Right ventricle myocardium superior (tissue), 1 donor: ENCODE results near the gene DLGAP3. TPM values are rescaled to one million over a fixed set of nuclear protein-coding genes. Genes with fewer than 3 reads are reported as not detected.

Experiments used
- ATAC-seq: fragments of 200-7000 bp; cut with Tn5 transposase; one replicate; pipeline ENCODE4 v1.9.1; 2020; ENCODE audit warnings: mild to moderate bottlenecking; ENCODE audit not compliant: poor library complexity
- DNase-seq: peaks from one replicate; pipeline ENCODE4 v3.0.0-alpha.2; 2020
- intact Hi-C: fragments of 100-400 bp; cut with DNase I; formaldehyde crosslinking; loops from one replicate; pipeline ENCODE4 v1.11.2; 2022
- total RNA-seq: library from RNA; stranded (reverse); fragmentation: NEBNext Ultra II Directional; extraction: Animal tissue kit (Norgen Biotek cat#: 25700); gene quantifications from one replicate; pipeline ENCODE4 v1.2.1, GENCODE V29; 2021
- donor health status: DM: no; HTN: yes; CAD: no; lungs with severe emphysema.

Gene DLGAP3
- total RNA-seq, 1 donor from 2014 or later, result 0.08 TPM

DNA sequence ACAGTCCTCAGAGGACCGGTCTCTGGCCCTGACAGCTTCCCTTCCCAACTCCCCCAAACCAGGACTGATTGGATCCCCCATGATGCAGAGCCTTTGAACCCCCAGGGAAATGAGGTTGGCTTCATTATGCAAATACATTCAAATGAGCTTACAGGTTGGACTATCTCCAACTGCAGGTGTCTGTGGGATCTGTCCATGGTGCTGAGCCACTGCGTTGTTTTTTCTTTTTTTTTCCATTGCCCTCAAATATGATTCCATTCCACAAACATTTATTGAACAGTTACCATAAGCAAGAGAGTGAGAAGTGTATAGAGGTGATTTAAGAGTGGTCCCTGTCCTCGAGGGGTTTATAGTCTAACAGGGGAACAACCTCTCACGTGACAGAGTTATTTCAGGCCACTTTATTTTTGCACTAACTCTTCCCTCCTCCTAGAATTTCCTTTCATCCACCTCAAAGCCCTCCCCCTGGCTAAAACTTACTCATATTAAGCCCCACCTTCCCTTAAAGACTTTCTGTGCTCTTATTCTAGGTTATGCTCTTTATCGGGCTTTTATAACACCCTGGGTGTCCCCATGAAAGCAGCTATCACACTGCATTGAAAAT, 21.9 kb downstream of the DLGAP3 start:
- DNase-seq (no peak), ATAC-seq (no peak)
- intact Hi-C loops, result no loop called here

DNA sequence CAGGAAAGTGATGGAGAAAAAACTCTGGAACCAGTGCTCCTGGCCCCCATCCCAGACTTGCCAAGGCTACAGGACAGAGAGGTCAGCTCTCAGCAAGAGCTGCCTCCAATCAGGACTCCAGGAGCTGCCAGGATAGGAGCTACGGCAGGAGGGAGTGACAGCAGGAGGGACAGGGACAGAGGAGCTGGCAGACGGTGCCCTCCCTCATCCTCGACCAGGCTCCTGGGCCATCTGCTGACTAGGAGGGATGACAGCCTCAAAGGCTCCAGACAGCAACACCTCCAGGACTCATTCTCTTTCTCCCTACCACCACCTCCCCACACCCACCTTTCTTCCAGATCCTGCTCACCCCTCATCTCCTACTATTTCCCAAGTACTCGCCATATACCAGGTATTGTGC, 22.7 kb downstream of the DLGAP3 start:
- no peak for ATAC-seq
- DNase-seq, result no peak
- intact Hi-C loops, result no loop called here

DNA sequence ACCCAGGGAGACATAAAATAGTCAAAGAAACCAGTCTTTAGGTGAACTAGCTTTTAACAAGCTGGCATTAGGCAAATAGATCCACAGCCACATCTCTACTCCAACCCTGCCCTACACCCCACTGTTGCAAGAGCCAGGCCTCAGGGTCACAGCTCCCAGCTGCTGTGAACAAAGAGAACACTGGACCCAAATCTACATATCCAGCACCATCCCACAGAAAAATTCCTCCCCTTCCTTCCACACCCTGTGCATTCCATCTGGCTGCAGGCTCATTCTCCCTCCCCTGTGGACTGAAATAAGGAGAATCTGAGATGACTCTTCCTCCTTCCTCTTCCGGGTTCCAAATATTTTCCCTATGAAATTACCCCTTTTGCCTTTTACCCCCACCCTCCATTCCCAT, 23.2 kb downstream of the DLGAP3 start:
- intact Hi-C loops, result no loop called here
- ATAC-seq (no peak), DNase-seq (no peak)

DNA sequence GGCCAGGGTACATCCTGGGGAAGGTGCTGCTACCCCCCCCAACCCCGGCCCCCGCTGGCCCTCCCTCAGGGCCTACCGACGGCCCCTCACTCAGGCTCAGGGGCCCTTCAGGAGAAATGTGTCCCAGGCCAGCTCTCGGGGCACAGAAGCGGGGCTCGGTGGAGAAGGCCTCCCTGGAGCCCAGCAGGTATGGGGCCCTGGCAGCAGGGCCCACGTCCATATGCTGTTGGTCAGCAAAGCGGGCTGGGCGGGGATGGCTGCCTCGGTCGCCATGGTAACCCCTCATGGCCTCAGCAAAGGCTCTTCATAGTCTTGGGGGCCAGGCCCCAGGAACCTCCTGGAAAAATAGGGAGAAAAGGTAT, 24.4 kb downstream of the DLGAP3 start:
- DNase-seq (no peak), ATAC-seq (no peak)
- intact Hi-C loops, result no loop called here

DNA sequence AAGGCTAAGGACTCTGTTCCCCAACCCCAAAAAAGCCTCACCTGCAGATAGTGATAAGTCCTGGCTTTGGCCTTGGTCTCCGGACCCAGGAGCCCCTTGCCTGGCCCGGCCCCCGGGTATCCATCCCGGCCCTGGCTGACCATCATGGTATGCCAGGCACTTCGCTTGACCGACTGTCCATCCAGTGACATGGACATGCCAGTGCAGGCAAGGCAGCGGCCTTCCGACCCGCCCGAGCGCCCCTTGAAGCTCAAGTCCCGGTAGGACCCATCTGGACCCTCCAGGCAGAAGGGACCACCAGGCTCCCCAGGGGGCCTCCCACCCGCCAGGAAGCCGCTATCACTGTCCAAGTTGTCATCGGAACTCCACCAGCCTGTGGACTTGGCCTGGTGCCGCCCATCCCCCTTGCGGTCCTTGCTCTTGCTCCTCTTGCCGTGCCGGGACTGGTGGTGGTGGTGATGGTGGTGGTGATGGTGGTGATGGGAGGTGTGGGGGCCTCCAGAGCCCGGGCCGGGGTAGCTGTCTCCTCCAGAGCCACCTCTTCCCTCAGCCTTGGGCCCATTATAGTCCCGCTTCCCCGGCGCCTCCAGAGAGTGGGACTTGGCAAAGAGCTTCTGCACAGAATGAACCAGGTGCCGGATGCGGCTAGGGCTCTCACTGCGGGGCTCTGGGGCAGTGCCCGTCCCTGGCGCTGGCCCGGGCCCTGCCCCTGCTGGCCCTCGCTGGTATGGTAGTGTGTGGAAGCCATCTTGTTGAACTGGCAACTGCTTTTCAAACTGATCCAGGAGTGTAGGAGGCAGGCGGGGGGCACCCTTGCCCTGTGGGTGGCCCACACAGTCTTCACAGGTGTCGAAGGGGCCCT, 25.0 kb downstream of the DLGAP3 start:
- intact Hi-C loops, result no loop called here
- ATAC-seq, result no peak
- no peak for DNase-seq

DNA sequence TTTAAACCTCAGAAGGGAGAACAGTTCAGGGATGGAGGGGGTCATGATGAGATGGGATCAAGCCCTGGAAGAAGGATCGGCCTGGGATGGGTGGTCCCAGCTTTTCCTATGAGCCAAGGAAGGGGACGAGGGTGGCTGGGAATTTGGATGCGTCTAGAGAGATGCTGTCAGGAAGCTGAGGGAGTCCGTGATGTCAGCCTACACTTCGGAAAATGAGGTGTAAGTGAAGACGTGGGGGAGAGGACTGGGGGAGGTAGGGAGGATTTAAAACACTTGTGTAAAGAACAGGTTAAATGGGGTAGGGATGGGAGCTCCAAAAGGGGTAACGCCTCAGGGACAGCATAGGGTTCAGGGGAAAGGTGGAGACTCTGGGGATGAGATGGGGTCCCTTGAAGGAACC, 27.5 kb downstream of the DLGAP3 start:
- intact Hi-C loops, result no loop called here
- DNase-seq (no peak), ATAC-seq (no peak)

DNA sequence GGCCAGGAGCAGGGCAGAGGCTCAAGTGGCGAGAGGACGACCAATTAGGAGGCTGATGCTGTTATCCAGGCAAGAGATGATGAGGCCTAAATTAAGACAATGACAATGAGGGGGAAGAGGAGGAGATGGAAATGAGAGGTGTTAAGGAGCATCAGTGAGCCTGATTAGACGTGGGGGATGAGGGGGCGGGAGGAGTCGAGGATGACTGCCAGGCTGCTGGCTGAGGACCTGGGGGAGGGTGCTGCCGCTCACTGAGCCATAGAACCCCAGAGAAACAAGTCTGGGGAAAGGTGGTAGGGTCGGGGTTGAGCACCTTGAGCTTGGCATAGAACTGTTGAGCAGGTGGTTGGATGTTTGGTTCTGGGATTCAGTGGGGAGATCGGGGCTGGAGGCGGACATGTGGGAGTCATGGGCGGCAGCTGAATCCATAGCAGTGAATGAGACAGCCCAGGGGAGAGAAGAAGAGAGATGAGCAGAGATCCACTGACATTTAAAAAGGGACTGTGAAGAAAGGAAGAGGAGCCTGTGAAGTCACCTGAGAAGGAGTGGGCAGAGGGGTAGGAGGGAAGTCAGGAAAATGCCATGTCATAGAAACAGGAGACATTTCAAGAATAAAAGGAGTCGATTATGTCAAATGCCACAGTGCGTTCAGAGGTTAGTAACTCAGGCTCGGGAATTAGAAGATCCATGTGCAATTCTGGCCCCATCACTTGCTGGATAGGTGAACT, 28.5 kb downstream of the DLGAP3 start:
- DNase-seq (no peak), ATAC-seq (no peak)
- intact Hi-C loops, result no loop called here

DNA sequence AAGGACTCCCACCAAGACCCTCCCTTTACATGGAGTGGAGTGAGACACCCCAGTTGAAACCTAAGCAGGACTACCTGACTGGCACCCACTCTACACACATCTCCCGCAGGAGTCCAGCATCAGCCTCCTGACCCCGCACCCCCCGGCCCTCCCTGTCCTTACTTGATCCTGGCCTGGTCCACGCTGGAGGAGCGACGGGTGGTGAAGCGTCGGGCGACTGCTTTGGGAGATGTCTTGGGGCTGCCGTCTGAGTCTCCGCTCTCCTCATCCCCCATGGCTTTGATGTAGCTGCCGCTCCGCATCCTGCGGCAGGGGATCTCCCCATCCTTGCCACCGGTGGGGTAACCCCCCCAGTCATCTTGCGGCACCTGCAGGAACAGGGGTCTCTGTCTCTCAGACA, 29.5 kb downstream of the DLGAP3 start:
- DNase-seq (no peak), ATAC-seq (no peak)
- intact Hi-C loops, result no loop called here

DNA sequence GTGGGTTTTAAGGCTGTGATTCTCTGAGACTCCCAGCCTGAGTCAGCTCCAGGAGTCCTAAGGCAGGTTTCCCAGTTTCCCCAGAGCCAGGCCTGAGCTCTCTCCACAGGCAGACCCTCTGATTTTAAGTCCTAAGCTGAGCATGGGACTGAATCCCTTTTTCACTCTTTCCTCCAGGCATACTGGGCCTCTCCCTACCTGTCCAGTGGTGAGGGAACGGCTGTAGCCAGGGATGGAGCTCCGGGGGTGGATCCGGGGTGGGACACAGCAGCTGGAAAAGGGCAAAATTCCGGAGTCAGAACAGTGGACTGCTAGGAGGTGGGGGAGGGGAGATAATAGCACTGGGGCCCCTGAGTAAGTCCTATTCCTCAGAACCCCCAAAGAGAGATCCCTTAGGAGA, 30.0 kb downstream of the DLGAP3 start:
- ATAC-seq, result no peak
- intact Hi-C loops, result no loop called here

DNA sequence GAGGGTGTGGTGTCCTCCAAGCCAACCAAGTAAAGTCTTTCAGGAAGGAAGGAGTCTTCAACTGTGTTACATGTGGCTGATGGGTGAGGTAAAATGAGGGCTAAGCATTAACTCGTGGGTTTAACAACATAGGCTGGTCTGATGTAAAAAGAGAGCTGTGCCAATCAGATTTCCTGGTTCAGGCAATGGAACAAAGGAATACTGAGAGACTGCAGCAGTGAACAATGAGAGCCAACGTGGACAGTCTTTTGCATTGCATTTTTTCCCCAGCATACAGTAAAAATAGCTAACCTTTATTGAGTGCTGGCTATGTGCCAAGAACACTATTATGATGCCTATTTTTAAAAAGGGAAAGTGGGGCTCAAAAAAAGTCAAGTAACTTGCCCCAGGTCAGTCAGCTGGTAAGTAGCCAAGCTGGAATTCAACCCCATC, 31.1 kb downstream of the DLGAP3 start:
- no peak for ATAC-seq
- no peak for DNase-seq
- intact Hi-C loops, result no loop called here

More for the DNA sequence above, 30.0 kb downstream of the DLGAP3 start:
- no peak for DNase-seq

DNA sequence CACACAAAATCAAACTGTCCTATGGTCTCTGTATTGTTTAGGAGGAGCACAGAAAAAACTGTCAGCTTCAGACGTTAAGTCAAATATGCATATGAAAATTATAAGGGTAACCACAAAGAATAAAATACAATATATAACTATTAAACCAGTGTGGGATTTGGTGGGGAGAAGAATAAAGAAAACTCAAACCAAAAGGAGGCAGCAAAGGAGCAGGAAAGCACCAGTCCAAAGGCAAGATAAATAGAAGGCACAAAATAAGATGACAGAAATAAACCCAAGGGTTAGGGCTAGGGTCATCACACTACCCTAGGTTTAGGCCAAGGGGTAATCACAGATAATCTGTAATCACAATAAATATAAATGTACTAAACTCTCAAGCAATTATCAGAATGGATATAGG, 32.8 kb downstream of the DLGAP3 start:
- DNase-seq, result no peak
- intact Hi-C loops, result no loop called here
- ATAC-seq, result no peak

DNA sequence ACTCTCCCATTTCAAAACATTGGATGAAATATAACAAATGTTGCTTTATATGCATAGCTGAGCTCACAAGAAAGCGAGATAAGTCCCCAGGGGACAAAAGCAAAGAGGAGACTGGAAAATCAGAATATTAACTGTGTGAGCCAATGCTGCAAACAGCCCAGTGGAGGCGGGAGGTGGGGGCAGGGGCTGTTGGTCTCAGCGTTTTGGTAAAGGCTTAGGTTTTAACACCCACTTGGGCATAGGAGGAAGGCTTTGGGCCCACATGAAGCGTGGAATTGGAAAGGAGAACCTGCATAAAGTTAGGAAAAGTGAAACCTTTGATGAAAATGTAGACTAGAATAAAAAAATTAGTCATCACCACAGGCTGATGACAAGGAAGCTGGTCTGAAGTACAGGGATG, 39.7 kb downstream of the DLGAP3 start:
- intact Hi-C loops, result no loop called here

DNA sequence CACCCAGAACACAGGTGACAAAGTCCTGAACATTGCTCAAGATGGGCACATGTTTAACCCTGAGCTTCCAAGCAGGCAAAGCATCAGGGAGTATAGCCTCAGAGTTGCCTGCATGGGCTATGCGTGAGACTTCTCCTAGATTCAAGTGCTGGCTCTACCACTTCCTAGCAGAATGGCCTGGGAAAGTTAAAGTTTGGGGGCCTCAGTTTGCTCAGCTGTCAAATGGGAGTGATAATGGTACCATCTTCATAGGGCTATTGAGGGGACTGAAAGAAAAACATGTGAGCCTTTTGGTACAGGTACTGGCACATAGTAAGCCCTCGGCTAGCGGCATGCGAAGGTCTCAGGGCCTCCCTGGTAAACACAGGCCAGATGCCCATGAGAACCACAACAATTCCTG, 41.9 kb downstream of the DLGAP3 start:
- intact Hi-C loops, result no loop called here
- ATAC-seq, result no peak
- no peak for DNase-seq

More for the DNA sequence above, 39.7 kb downstream of the DLGAP3 start:
- no peak for DNase-seq
- ATAC-seq, result no peak

DNA sequence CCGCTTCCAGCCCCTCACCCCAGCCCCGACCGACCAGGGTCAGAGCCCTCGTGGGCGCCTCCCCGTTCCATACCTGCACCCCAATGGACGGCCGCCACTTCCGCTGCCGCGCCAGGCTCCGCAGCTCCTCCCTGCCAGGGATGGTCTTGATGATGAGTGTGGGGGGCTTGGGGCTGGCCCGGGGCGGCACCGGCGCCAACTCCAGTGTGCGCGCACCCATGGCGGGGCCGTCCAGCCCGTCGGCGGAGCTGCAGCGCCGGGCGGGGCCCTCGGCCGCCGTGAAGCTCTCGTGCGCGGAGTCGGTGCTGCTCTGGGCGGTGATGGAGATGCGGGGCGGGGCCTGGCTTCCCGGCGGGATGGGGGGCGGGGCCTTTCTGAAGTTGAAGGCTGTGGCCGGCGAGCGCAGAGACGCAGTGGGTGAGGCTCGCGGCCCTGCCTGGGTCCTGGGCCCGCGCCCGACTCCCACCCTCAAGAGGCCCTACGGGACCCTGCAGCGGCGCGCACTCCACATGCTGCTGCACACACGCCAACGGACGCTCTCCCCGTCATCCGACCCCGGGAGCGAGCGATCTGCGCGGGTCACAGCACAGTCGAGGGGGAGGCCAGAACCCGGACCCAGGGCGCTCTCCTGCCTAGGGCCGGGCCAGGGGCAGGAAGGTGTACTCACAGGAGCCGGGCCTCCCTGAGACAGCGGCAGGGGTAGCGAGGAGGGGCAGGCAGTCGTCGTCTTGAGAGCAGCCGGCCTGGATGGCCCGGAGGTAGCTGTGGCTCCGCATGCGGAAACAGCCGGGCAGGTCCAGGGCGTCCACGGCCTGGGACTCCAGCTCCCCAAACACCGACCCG, 43.8 kb downstream of the DLGAP3 start:
- ATAC-seq, result peak; percentile 74
- DNase-seq, result peak; percentile 70
- intact Hi-C loops, result no loop called here

DNA sequence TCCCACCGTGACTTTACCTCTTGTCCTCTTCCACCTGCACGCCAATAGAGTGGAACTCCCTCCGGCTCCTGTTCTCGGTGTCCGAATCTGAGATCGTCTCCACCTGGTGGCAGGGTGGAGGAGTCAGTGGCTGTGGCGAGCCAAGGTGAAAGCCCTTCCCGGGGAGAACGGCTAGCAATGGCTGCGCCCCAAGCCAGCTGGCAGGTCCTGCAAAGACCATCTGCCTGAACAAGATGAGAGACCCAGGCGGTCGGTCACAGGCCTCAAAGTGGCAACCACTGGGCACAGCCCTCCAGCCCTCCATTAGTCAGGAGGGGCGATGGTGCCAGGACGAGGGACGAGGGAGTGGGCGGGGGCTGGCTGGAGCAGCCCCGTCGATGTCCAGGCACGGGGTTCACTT, 44.5 kb downstream of the DLGAP3 start:
- intact Hi-C loops, result no loop called here
- DNase-seq (no peak), ATAC-seq (peak; percentile 10)

DNA sequence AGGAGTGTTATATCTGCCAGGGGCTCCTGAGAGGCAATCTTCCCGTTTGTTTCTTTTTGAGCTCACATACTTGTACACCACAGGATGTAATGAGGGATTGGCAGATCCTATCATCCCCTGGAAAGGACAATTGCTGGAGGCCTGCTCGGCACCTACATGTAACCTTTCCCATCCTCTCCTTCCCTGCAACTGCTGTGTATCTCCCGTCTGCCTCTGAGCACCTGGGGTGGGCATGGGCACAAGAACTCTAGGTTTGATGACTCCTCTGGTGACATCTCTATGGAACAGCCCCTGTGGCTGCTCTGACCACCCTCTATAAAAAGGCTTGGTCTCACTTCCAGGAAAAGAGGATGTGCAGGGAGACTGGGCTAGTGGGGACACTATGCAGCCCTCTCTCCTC, 44.9 kb downstream of the DLGAP3 start:
- intact Hi-C loops, result no loop called here
- DNase-seq (no peak), ATAC-seq (no peak)

DNA sequence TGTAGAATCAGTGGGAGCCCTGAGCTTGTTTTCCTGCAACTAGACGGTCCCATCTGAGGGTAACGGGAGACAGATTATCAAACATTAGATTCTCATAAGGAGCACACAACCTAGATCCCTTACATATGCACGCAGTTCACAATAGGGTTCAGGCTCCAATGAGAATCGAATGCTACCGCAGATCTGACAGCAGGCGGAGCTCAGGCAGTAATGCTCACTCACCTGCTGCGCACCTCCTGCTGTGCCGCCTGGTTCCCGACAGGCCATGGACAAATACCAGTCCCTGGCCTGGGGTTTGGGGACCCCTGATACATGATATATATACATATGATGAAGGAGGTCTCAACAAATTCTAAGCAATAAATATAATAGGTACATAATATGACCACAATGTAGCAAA, 50.2 kb downstream of the DLGAP3 start:
- ATAC-seq, result no peak
- no peak for DNase-seq
- intact Hi-C loops, result no loop called here

DNA sequence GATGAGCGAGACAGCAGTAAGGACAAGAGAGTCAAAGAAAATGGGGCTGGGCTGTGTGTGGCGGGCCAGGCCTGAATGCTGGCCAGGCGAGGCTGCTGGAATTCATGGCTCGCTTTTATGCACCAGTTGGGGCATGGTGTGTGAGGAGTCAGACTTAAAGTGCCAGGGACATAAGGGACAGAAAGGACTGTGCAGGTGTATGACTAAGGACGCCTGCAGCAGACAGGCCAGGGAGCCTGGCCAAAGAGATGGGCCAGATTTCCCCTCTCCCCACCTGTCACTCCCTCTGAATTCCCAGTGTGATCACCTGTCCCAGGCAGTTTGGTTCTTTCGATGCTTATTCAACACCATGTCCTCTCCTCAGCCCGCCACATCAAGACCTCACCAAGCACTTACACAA, 53.0 kb downstream of the DLGAP3 start:
- ATAC-seq (no peak), DNase-seq (no peak)
- intact Hi-C loops, result no loop called here

DNA sequence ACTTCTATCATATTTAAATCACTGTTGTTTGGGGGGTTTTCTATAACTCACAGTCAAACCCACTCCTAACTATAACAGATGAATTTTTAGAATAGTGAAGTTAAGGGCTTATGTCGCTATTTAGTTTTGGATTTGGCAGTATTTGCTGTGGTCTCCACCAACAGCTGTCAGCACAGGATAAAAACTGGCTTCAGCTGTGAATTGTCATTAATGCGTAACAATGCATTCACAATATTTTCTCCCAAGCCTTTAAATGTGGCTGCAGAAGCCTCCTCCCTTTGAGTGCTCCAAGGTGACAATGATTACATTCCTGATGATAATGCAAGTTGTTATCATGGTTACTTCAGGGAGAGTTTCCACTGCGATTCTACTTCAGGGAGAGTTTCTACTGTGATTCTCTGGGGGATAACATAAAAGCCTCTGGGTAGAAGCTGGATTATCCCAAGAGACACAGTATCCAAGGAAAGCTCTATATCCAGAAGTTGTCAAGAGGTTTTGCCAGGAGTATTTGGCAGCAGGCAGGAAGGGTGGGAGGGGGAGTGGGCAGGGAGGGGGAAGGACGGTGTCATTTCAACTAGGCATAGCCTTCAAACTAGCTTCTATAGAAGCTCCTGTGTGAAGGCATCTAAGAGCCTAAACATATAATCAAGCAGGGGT, 55.0 kb downstream of the DLGAP3 start:
- intact Hi-C loops, result no loop called here
- DNase-seq (no peak), ATAC-seq (no peak)
